ENCODE data around the gene ZDHHC22.

DNA sequence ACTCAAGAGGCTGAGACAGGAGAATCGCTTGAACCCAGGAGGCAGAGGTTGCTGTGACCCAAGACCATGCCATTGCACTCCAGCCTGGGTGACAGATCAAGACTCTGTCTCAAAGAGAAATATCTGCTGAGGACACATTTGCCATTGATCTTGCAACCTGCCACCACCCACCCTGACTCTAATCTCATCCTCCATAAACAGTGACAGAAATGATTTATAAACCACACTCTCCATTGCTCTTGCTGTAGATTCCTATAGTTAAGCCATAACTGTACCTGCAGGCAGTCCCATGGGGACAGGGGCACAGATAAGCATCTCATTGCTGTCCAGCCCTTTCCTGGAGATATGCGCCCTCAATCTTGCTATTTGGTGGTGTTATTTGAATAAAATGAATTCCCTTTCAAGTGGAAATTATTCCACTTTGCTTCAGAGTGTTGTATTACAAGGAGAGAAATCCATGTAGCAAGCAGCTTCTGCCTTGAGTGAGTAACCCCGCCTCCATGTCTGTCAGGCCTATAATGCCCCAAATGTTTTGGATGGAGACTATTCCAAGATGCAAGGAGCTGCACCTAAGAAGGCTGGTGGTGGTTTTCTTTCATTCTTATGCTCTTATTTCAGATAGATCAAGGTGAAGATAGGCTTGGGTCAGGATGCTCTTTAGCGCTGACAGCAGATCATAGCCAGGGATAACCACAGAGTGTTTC lies 3.0 kb upstream of the ZDHHC22 start:
- TF ChIP-seq TCF7L2 (IDR thresholded peaks at IDR 0.05; ENCODE audit: low read depth, low read length) (no peak), RFX5 (IDR thresholded peaks at IDR 0.05; ENCODE audit: low read depth, low read length) (no peak), GABPA (IDR thresholded peaks at IDR 0.05; ENCODE audit: low read depth, low read length) (no peak), GABPA (CRISPR knock-in tag; IDR thresholded peaks at IDR 0.05; ENCODE audit: low read depth) (no peak), ZBED4 (CRISPR knock-in tag; IDR thresholded peaks at IDR 0.05; ENCODE audit: borderline replicate concordance) (no peak), SIN3A (IDR thresholded peaks at IDR 0.05; ENCODE audit: borderline replicate concordance, low read depth, low read length) (no peak), ZFP37 (CRISPR knock-in tag; IDR thresholded peaks at IDR 0.05; ENCODE audit: borderline replicate concordance) (no peak), RBFOX2 (IDR thresholded peaks at IDR 0.05; ENCODE audit: low read depth, low read length) (no peak), KMT2B (CRISPR knock-in tag; IDR thresholded peaks at IDR 0.05) (no peak), EZH2 (conservative IDR thresholded peaks at IDR 0.05; ENCODE audit: low read depth, low read length) (no peak)

Data from HepG2 (cell line).